ENCODE measurements around the gene ANKRD66.
"Not testable (repeated sequence)": the region's sequence is repeated elsewhere in the genome, so short reads cannot be mapped to it uniquely, and the experiment has no call there.

ANKRD66 gene

DNA sequence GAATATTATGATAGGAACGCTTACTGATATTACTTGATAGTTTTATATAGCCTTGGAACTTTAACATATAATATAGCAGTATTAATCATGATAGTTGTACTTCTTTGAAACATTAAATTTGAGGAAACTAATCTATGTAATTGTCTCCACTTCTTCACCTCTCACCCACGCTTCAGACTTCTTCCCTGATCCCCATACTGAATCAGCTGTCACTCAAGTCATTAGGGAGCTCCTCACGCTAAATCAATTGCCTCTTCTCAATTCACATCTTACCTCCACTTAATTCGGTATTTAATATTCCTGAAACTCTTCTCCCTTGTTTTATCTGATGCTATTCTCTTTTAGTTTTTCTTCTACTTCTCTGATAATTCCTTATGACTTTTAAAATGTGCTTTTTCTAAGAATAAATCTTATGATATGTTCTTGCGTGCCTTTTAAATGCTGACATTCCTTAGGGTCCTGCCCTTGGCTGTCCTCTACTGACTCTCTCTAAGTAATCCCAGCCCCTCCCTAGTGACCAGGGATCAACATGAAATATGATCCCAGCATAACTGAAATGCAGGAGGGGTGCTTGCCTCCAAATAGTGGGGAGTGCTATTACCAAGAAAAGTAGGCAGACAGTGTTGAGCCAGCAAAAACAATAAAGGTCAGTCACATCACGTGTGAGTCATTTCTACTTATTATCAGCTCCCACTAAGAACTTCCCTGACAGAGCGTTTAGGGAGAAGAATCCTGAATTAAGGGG is 9.9 kb downstream of the ANKRD66 start:
- no peak for DNase-seq

DNA sequence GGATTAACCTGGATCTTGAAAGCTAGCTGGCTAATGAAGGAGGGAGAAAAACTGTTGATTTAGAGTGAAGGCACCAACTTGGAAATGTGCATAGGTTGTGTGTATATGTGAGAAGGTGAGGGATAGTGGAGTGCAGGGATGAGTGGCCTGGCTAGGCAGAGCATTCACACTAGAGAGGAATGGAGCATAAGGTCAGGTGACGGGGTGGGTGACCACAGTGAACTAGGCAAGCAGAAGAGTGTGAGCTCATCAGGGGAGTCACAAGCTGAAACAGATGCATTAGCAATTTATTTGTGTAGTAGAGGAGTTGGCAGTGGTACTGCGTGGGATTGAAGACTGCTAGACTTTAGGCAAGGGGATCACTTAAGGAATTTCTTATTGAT is 10.5 kb downstream of the ANKRD66 start:
- DNase-seq: no peak

- no peak for DNase-seq
These were observed 12.4 kb downstream of the ANKRD66 start for GRCh38 chr6:46758960-46759753.

GRCh38 chr6:46760925-46761324 is 14.2 kb downstream of the ANKRD66 start:
- no peak for DNase-seq

DNA sequence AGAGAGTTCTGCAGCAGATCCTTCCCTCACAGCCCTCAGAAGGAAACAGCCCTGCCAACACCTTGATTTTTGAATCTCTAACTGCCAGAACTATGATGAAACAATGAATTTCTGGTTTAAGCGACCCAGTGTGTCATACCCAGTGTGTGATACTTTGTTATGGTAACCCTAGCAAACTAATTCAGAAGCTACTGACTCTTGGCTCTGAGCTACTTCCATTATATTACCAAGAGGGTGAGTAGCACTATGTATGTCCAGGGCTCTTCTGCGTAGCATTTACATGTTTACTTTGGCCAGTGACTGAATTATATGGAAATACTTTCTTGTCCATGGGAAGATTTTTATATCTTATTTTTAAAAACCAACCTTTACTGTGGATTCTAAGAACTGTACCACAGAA is 16.7 kb downstream of the ANKRD66 start:
- no peak for DNase-seq

- not testable (repeated sequence) for DNase-seq
These were observed 17.5 kb downstream of the ANKRD66 start for GRCh38 chr6:46764280-46764679.

DNA sequence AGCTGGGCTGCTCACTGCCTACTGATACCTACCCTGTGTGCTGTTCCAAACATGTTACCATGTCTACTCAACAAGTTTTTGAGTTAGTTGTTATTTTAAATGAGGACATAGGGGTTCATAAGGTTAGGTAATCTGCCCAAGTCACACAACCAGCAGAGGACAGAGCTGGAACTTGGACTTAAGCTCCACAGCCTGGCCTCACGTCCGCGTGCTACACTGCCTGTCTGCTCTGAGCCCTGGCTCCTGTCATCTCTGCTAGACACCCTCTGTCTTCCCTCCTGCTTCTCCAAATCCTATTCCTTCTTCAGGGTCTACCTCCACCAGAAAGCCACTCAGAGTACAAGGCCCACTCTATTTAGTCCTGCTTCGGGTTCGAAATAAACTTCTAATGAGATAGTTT is 18.2 kb downstream of the ANKRD66 start:
- DNase-seq: no peak

- DNase-seq: no peak
These were observed 25.3 kb downstream of the ANKRD66 start for GRCh38 chr6:46772016-46772415.

GRCh38 chr6:46772762-46773161 is 26.0 kb downstream of the ANKRD66 start:
- DNase-seq: no peak

DNA sequence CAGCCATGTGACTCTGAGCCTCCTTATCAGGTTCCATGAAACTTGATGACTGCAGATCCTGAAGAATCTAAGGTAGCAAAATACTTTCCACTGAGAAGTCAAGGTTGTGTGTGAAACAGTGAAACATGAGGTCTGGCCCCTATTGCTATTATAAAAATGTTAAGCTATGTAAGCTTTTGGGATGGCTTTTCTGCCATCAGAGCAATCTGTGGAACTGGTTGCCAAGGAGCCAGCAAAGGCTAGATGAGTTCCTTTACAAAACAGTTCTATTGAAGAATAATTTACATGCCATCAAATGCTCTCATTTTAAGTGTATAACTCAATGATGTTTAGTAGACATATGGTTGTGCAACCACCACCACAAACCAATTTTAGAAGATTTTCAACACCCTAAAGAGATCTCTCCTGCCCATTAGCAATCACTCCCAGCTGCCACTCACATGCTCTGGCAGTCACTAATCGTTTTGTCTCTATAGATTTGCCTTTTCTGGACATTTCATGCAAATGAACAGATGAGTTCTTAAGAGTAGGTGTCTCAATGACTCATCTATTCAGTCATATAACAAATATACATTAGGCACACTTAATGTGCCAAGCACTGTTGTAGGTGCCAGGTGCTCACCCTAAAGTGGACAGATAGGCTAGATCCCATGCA is 26.6 kb downstream of the ANKRD66 start:
- DNase-seq: no peak

DNA sequence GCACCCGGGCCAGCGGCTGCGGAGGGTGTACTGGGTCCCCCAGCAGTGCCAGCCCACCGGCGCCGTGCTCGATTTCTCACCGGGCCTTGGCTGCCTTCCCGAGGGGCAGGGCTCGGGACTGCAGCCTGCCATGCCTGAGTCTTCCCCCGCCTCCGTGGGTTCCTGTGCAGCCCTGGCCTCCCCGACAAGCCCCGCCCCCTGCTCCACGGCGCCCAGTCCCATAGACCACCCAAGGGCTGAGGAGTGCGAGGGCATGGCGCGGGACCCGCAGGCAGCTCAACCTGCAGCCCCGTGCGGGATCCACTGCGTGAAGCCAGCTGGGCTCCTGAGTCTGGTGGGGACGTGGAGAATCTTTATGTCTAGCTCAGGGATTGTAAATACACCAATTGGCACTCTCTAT is 28.0 kb downstream of the ANKRD66 start:
- not testable (repeated sequence) for DNase-seq

DNA sequence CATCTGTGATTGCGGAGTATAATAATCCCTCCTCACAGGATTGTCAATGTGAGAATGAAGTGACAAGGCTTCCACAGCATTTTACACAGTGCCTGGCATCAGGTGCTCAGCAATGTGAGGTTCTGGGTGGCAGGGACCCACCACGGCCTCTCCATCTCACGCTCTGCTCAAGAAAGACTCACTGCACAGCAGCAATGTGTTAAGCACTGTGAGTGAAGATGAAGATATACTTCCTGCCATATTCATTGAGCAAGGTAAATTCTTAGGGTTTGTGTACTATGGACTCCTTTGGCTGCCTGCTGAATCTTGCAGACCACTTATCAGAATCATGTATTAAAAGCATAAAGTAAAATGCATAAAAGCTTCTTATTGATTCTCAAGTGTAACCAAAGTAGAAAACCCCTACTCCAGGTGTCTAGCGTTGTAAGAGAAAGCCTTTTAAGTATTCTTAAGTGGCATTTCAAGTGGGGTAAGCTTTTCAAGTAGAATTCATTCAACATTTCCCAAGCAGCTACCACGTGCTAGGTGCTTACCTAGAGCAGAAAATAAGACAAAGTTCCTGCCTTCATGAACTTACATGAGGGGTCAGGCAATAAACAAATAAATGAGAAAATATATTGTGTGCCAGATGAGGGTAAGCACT is 29.5 kb downstream of the ANKRD66 start:
- no peak for DNase-seq

GRCh38 chr6:46777476-46778346 is 31.0 kb downstream of the ANKRD66 start:
- no peak for DNase-seq

DNA sequence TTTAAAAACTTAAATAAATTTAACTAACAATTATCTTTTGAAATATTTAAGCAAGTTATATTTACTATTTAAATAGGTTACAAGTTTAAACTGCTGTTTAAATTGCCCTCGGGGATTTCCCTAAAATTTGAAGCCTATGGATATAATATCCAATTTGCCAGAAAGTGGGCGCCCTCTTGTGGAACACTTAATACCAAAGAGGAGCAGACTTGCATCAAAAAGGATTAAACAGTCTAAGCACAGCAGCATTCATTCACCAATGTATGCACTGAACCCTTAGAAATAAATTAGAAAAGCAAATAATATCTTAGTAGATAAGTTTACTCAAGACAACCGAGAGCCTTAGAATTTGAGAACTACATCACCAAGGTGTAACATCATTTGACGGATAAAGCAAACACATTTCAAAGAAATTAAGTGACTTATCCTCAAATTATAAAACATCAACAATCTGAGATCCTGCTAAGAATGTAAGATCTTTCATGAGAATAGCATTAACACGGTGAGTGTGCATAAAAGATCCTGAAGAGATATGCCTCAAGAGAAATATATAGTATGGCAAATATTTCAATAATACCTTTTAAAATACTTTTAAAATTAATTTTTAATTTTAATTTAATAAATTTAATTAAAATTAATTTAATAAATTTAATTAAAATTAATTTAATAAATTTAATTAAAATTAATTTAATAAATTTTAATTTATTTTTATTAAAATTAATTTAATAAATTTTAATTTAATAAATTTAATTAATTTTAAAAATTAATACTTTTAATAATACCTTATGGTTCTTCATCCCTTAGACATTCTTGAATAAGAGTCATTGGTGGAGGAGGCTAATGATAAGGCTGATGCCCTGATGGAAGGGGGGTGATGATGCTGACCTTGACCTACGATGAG is 35.0 kb downstream of the ANKRD66 start:
- peak; percentile 37 for DNase-seq

DNA sequence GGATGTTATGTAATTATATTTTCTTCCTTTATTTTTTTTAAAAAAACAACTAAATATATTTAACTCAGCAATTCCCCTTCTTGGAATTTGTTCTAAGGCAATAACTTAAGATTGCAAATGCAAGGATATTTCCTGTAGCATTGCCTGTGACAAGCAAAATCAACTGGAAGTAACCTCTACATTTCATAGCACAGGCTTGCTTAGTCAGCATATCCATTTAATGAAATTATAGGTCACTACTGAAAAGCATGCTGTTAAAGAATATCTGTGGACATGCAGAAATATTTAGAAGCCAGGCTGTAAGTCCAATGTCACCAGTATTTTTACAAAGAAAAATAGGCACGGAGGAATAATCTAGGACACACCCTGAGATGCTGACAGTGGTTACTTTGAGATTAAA is 37.8 kb downstream of the ANKRD66 start:
- no peak for DNase-seq

DNA sequence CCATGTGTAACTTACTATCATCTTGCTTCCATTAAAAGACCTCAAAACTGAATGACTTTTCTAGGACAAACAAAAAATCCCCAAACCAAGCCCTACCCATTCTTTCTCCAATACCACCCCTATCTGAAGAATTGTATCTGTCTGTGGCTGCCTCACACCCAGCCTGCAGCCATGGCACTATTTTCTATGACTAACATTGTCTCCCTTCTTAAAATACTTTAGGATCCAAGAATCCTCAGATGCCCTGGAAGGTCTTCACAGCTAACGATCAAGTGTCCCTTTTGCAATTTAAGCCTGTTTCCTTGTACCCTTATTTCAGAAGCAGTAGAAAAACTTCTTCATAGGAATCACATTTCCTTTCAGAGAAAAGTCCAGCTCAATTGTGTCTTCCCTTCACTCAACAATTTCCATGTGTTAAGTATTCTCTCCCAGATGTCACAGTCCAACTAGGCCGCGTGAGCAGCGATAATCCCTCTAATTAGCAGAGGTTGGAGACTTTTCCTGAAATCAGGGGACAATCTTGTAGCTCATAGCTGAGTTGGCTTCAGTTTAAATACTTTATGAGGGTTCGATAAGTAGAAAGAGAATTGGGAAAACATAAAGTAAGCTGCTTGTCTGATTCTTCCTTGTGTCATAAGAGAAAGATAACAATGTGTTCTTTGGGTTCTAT is 41.3 kb downstream of the ANKRD66 start:
- no peak for DNase-seq

DNA sequence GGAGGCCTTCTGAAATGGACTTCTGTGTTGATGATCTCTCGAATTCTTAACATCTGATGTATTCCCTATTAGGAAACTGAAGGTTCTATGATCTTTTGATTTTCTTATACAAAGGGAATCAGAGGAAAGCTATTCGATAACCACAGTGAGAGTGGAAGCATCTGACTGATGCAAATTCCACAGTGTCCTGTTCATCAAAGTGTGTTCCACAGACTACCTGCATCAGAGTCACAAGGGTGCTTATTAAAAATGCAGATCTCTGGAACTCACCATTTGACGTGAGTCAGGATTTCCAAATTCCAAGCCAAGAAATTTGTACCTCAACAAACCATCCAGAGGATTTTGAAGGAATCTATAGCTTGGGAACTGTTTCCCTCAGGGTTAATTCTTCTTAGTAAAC is 42.1 kb downstream of the ANKRD66 start:
- no peak for DNase-seq

DNA sequence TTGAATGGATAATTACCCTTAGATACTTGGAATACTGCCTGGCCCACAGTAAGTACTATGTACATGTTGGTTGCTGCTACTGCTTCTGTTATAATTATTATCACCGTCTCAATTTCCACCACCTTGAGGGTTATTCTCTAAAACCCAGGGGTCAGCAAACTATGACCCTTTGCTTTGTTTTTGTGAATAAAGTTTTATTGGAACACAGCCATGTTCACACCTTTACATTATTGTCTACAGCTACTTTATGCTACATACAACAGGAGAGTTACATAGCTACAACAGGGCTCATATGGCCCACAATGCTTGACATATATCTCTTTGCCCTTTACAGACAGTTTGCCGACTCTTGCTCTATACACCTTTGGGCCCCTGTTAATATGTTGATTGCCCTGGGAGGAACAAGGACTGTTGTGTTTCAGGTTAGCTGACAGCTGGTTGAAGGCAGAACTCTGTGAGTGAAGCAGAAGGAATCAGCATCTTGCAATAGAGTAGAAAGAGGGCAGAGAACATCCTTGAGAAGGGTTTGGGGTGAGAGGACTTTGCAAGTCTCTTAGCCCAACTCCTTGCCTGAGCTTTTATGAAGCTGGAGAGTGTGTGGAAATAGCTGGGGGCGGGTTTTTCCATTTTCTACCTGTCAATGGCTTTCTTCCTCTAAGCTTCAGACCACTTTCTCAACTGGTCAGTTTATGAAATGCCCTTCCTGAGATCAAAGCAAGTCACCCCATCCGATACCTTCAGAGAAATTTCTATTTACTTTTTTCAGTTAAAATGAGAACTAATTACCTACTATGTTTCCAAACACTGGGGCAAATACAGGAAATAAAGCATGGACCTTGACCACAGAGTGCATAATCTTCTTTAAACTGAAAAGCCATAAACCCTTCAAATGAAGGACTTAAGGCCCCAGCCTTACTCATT is 43.0 kb downstream of the ANKRD66 start:
- DNase-seq: no peak

DNA sequence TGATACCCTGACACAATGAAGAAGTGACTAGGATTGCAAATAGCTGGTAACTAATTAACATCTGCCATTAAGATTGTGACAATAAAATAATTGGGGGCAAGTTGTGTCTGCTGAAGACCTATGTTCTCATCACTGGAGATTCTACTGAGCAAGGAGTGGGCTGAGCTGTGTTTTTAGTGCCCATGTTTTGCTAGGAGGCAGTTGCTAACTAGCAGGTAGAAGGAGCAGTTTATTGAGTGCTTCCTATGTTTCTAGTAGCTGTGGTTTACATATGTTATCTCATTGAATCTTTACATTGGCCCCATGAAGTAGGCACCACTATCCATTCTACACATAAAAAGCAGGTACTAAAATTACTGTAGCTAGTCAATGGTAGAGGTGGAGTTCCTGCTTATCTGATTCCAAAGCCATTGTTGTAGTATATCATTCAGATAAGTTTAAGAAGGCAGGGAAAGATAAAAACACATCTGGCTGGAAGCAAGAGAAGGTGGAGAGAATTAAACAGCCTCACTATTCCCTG is 43.7 kb downstream of the ANKRD66 start:
- DNase-seq: no peak
